Testis (tissue), 2 donors: ENCODE measurements around the gene CCDC127.
"Not testable (repeated sequence)": the region's sequence is repeated elsewhere in the genome, so short reads cannot be mapped to it uniquely, and the experiment has no call there.

Experiments
- POLR2A ChIP-seq: fragments of 450-650 bp; IDR thresholded peaks from one replicate; pipeline ENCODE4 v1.6.1; 2017; ENCODE audit warnings: antibody characterized with exemption, mild to moderate bottlenecking, moderate library complexity
- TF ChIP-seq, protein P1 (sequence below), 3 experiments: fragments of 450-650 bp in 2 of 3; fragments of 200-600 bp in 1 of 3; sonication (generic) in 1 of 3; IDR thresholded peaks; one replicate each; pipeline ENCODE4 v1.5.1; 2016 to 2019; ENCODE audit warnings: antibody characterized with exemption in 3 of 3, mild to moderate bottlenecking in 2 of 3, moderate library complexity in 1 of 3

DNA sequence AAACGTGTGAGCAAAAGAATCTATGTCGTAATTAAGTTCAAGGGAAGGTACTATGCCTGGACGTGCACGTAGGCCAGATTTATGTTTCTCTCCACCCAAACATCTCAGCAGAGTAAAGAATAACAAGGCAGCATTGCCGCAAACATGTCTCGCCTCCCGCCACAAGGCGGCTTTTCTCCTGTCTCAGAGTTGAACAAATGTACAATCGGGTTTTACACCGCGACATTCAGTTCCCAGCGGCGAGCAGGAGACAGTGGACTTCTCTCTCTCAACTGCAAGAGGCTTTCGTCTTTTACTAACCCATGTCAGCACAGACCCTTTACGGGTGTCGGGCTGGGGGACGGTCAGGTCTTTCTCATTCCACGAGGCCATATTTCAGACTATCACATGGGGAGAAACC lies 20.9 kb downstream of the CCDC127 start:
- TF ChIP-seq POLR2A: not testable (repeated sequence)
- TF ChIP-seq, protein P1, sequence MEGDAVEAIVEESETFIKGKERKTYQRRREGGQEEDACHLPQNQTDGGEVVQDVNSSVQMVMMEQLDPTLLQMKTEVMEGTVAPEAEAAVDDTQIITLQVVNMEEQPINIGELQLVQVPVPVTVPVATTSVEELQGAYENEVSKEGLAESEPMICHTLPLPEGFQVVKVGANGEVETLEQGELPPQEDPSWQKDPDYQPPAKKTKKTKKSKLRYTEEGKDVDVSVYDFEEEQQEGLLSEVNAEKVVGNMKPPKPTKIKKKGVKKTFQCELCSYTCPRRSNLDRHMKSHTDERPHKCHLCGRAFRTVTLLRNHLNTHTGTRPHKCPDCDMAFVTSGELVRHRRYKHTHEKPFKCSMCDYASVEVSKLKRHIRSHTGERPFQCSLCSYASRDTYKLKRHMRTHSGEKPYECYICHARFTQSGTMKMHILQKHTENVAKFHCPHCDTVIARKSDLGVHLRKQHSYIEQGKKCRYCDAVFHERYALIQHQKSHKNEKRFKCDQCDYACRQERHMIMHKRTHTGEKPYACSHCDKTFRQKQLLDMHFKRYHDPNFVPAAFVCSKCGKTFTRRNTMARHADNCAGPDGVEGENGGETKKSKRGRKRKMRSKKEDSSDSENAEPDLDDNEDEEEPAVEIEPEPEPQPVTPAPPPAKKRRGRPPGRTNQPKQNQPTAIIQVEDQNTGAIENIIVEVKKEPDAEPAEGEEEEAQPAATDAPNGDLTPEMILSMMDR (IDR thresholded peaks at IDR 0.05): not testable (repeated sequence)
